ENCODE data around the gene TCEA2.

TCEA2 gene

DNA sequence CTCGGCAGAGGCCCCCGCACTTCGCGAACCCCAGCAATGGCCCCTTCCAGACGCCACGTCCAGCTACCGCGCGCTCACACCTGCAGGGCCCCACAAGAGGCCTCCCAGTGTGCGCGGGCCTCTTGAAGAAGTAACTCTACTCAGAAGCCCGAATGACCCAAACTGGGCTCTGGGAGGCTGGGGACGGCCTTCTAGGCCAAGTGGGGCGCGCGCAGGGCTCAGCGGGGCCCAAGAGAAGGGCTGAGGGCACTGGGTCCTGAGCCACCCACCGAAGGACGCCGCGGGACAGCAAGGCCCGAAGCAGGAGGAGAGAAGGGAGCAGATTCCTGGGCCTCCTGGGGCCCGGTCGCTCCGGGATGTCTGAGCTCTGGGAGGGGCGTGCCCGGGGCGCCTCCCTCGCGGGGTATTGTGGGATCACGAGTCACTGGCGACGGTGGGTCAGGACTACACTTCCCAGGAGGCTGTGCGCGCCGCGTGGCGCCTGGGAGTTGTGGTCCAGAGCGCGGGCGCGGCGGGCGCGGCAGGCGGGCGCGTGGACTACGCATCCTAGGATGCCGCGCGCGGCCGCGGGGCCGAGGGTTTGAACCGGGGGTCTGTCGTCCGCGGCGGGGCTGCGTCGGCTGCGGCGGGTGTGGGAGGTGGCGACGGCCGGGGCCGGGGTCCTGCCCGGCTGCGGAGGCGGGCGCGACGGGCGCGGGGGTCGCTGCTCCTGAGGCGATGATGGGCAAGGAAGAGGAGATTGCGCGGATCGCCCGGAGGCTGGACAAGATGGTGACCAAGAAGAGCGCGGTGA, at the start of gene TCEA2:
TSS of gene TCEA2 (plus strand) at position 603 of the 793 bp plus-strand sequence. CDS start at position 718, 115 bp downstream.
- in situ Hi-C loops (cut with MboI; ENCODE audit: low sequenced_read_pairs): no loop called here

DNA sequence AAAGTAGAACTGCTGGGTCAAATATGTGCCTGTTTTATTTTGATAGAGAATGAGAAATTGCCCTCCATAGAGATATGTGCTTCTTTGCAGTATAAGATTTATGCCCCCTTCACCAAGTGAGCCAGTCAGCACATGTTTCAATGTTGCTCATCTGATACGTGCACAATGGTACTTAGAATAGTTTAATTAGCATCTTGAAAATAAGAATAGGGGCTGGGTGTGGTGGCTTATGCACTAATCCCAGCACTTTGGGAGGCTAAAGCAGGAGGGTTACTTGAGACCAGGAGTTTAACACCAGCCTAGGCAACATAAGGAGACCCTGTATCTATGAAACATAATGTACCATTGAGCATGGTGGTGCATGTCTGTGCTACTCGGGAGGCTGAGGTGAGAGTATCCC, 47.4 kb upstream of the TCEA2 start:
- in situ Hi-C loops (cut with MboI; ENCODE audit: low sequenced_read_pairs): no loop called here

DNA sequence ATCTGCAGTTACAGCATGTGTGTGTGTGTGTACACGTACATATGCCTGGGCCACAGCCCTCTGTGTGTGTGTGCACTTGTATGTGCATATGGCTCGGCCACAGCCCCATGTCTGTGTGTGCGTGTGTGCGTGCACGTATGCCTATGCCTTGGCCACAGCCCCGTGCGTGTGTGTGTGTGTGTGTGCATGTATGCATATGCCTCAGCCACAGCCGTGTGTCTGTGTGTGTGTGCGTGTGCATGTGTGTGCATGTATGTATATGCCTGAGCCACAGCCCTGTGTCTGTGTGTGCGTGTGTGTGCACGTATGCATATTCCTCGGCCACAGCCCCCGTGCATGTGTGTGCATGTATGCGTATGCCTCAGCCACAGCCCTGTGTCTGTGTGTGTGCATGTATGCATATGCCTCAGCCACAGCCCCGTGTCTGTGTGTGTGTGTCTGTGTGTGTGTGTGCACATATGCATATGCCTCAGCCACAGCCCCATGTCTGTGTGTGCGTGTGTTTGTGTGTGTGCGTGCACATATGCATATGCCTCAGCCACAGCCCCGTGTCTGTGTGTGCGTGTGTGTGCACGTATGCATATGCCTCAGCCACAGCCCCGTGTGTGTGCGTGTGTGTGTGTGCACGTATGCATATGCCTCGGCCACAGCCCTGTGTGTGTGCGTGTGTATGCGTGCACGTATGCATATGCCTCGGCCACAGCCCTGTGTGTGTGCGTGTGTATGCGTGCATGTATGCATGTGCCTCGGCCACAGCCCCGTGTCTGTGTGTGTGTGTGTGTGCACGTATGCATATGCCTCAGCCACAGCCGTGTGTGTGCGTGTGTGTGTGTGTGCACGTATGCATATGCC, 41.6 kb upstream of the TCEA2 start:
- in situ Hi-C loops (cut with MboI; ENCODE audit: low sequenced_read_pairs): no loop called here

DNA sequence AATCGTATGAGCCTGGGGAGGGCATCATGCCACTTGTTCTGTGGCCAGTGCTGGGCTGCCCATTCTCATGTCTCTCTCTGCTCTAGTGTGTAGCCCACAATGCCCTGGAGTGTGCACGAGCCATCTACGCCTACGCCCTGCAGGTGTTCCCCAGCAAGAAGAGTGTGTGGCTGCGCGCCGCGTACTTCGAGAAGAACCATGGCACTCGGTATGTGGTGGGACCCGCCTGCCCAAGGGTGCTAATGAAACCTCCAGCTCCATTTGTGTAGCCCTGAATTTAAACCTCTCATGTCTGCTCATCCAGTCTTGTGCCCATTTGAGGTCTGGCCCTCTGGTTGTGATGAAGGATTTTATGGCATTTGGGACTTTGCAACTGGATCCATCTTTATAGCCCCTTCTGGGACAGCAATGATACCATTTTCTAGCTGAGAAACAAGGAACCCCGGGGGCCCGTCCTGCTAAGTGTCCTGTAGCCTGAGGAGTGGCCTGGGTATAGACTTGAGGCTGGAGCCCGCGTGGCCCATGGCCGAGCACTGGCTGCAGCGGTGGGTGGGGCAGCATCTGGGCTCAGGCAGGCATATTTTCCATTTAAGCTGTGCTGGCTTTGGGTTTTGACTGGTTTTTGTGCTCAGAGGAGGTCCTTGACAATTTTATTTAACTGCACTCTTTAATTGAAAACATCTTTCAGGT, 40.2 kb upstream of the TCEA2 start:
- in situ Hi-C loops (cut with MboI; ENCODE audit: low sequenced_read_pairs): no loop called here

DNA sequence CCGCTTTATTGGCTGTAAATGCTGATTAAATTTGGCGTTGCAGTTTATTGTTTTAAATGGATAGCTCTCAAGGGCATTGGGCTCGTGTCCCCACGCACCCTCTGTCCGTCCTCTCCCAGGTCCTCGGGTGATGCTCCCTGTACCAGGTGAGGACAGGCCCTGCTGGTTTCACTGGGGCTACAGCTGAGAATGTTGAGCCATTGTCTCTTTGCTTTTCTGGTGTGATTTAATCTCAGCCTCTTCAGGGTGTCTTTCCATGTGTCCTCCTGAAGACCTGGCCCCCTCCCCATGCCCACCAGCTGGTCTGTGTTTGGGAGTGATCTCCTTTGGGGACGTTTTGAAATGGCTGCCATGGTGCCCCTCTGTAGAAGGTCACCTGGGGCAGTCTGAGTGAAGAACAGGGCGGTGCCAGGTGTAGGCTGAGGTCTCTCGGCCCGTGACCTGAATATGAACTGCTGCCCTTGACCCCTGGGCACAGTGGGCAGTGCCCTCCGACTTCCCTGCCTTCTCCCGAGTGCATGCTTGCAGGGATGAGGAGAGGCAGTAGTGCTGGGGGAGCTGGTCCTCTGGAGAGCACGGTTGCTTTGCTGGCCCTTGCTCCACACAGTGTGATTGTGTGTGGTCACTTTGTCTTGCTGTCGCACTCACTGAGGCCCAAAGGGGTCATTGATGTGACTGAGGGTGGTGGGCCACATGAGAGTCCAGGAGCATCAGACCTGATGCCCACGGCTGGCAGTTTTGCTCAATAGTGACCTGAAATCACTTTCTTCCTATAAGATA, 39.4 kb upstream of the TCEA2 start:
- in situ Hi-C loops (cut with MboI; ENCODE audit: low sequenced_read_pairs): no loop called here

DNA sequence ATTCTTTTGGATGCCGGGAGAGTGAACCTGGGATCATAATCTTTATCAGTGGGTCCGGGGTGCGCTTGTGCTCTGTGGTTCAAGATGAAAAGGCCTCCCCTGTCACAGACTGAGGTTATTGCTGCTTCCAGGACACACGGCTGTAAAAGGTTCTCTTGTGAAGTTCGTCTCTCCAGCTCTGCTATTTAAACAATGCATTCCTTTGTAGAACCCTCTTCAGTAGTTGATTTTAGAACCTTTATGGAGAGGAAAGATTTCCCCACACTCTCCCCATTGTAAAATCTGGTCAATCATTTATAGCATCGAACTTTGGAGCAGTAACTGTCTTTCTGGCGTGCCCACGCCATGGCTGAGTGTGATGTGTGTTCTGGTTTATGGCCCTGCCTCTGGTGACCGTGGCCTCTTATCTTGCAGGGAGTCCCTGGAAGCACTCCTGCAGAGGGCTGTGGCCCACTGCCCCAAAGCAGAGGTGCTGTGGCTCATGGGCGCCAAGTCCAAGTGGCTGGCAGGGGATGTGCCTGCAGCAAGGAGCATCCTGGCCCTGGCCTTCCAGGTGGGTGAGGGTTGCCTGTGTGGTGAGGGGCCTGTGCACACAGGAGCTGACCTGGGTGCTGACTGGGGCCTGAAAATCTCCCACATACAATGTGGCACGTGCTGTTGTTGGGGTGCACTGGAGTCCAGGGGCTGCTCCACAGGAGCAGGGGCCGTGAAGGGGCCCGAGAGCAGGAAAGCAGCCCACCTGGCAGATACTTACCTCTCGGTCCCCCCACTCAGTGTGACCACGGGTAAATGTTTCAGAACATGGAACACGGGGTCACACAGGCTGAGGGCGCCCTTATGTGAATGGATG, 38.6 kb upstream of the TCEA2 start:
- in situ Hi-C loops (cut with MboI; ENCODE audit: low sequenced_read_pairs): no loop called here

DNA sequence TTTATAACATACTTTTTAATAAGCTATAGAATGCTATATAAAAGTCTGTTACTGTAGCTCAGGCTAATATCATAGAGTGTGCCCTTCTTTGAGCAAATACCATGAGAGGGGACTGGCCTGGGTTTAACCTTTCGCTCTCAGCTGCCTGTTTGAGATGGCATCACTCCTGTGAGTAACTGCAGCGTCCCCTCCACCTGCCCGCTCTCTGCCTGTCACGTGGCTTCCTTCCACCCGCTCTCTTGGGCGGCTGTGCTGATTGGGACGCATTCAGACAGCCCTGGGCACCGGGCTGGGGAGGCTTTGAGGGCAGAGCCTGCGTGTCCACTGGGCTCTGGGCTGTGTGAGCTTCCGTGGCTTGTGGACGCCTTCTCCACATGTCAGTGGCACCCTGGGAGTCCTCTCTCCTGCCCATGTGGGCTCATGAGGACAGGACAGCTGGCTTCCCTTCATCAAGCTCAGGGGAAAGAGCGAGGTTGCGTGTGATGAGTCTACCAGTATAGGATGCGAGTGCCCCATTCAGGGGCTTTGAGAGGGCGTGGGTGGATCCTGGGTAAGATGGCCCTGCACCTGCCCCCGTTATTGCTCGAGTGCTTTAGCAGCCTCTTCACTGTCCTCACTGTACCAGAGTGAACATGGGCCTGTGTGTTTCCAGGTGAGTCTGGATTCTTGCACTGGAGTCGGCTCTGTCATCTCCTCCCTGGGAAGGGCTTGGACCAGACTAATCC, 37.7 kb upstream of the TCEA2 start:
- in situ Hi-C loops (cut with MboI; ENCODE audit: low sequenced_read_pairs): no loop called here

DNA sequence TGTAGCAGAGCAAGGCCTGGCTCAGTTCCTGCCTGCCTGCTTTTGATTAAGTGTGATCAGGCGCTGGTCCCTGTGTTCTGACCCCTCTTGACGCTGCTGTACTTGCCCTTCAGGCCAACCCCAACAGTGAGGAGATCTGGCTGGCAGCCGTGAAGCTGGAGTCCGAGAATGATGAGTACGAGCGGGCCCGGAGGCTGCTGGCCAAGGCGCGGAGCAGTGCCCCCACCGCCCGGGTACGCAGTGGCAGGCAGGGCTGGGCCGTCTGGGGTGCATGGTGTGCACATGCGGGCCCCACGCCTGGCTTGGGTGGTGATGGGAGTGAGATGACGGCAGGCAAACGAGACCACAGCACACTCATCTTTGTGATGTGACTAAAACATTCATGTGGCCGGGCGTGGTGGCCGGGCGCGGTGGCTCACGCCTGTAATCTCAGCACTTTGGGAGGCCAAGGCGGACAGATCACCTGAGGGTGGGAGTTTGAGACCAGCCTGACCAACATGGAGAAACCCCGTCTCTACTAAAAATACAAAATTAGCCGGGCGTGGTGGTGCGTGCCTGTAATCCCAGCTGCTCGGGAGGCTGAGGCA, 37.1 kb upstream of the TCEA2 start:
- in situ Hi-C loops (cut with MboI; ENCODE audit: low sequenced_read_pairs): no loop called here

DNA sequence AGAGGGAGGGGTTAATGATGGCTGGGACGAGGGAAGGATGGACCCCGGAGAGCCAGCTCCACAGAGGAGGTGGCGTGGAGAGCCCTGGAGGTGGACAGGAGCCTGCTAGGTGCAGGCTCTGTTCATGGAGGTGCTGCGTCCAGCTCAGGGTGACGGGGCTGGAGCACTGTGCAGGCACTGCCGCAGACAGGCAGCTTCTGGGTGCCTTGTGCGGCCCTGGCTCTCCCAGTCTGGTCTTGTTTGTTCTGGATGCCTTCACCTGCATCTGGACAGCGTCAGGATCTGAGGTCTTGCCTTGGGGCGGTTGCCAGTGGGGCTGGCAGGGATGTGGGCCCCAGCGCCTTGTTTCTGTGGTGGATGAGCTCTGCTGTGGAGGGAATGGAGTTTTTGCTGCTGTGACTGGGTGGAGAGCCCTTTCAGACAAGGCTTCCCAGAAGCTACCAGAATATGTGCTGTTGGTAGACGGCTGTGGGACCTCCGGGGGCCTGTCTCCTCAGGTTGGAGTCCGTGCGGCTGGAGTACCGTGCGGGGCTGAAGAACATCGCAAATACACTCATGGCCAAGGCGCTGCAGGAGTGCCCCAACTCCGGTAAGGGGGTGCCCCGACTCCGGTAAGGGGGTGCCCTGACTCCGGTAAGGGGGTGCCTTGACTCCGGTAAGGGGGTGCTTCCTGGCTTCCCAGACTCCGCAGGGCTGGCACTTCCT, 34.9 kb upstream of the TCEA2 start:
- in situ Hi-C loops (cut with MboI; ENCODE audit: low sequenced_read_pairs): no loop called here

DNA sequence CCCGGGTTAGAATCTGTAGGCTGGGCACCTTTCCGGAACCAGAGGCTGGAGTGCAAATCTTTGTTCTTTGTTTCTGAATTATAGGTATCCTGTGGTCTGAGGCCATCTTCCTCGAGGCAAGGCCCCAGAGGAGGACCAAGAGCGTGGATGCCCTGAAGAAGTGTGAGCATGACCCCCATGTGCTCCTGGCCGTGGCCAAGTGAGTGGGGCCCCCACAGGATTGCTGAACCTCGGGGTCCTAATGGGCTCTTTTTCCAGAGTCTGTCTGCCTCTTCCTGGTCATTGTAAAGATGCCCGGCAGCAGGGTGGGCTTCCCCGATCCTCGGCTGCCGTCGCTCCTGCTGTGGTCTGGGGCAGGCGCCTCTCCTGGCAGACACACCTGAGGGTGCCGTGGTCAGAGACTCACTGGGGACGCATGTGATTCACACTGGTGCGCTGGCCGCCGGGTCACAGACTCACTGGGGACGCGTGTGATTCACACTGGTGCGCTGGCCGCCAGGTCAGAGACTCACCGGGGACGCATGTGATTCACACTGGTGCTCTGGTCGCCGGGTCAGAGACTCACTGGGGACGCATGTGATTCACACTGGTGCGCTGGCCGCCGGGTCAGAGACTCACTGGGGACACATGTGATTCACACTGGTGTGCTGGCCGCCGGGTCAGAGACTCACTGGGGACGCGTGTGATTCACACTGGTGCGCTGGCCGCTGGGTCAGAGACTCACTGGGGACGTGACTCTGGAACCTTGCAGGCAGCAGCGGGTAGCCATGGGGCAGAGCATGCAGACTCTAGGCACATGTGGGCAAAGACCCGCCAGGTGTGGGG, 33.5 kb upstream of the TCEA2 start:
- in situ Hi-C loops (cut with MboI; ENCODE audit: low sequenced_read_pairs): no loop called here

DNA sequence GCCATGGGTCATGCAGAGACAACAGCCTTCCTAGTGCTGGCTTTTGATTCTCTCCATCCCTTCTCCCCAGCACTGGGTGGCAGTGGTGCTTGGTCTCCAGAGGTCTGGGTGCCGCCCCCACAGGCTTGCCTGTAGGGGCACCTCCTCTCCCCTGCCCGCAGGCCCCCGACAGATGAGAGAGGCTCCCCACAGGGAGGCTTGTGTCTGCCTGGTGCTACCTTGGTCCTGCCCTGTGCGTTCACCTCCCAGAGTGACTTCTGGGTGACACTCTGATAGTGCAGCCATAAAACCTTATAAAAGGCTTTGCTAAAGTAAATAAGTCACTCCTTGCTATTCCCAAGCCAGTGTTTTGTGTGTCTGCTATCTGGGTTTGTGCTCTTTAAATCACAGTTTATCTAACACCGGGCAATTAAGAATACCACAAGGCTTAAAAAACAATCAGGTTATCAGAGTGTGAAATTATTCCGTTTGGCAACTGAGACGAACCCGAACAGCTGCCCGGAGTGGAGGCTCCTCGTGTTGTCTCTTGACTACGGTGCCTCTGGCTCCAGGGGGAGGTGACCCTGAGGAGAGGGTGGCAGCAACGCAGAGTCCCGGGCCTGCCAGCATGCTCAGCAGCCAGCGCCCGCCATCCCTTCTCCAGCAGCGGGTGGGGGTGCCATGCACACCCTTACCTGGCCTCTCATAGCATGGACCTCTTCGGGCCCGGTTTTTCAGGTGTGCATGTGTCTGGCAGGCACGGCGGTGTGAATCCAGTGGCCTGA, 32.4 kb upstream of the TCEA2 start:
- in situ Hi-C loops (cut with MboI; ENCODE audit: low sequenced_read_pairs): no loop called here

DNA sequence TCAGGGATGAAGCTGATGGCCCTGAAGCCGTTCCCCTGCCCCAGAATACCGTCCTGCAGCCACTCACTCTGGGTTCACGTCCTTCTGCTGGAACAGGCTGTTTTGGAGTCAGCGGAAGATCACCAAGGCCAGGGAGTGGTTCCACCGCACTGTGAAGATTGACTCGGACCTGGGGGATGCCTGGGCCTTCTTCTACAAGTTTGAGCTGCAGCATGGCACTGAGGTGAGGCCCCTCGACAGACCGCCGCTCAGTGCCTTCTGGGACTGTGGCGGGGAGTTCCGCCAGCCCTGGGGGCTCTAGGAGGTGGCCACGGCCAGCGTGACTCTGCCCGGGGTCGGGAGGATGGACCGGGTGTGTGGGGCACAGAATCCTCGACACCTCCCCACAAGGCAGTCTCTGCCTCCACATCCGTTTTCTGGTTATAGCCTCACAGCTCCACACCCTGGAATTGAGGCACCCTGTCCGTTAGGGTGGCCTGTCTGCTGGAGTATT, 31.1 kb upstream of the TCEA2 start:
- in situ Hi-C loops (cut with MboI; ENCODE audit: low sequenced_read_pairs): no loop called here

DNA sequence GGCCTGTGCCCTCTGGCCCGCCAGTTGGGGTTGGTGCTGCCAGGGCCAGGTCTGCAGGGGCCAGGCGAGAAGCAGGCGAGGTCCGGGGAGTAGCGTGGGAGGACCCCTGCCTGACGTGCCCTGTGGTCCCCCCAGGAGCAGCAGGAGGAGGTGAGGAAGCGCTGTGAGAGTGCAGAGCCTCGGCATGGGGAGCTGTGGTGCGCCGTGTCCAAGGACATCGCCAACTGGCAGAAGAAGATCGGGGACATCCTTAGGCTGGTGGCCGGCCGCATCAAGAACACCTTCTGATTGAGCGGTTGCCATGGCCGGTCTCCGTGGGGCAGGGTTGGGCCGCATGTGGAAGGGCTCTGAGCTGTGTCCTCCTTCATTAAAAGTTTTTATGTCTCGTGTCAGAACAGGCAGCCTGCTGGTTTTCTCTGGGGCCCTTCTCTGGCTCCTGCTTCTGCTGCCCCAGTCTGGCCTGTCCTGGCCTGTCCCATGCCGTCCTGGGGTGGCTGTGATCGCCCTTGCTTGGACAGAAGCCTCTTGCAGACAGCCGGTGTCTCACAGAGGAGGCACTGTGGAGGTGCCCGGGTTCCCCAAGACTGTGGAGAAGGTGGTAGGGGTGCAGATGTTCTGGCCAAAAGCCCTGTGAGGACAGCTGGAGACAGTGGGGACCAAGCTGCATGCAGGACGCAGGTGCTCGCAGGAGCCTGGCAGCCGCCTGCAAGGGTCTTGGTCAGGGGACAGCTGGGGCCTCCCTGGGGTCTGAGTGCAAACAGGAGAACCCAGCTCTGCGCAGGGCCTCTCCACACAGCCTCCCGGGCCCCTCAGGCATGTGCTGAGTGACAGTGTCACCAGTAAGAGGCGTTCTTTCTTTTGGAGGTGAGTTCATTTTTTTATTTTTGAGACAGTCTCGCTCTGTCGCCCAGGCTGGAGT, 30.0 kb upstream of the TCEA2 start:
- in situ Hi-C loops (cut with MboI; ENCODE audit: low sequenced_read_pairs): no loop called here

DNA sequence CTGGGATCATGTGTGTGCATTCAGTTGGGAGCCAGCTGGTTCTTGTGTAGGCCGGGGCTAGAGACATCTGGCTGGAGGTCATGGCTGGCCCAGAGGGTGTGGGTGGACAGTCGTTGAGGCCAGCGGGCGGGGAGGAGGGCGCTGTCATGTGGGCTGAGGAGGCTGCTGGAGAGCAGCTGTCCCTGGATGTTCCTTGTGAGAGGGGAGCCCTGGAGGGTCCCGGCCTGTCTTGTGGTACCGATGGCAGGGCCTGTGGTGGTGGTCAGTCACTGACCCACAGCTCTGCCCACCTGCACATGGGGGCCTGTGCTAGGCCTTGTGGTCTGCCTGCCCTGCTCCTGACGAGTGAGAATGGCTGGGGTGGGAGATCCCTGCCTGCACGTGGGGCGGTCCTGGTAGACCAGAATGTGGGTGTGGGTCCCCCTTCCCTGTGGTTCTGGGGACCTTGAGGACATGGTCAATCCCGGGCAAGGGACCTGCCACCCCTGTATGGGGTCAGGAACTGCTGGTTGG, 29.0 kb upstream of the TCEA2 start:
- in situ Hi-C loops (cut with MboI; ENCODE audit: low sequenced_read_pairs): no loop called here

All from hTERT RPE-1 (cell line).